Neural cell (in vitro differentiated cells): Measurements from ENCODE around the gene PER1. TPM values are rescaled to one million over a fixed set of nuclear protein-coding genes. Genes with fewer than 3 reads are reported as not detected.

ENCODE experiments used
- H2AFZ ChIP-seq: fragments of 200-600, 300-800 bp; sonication (generic), shearing (Covaris generic); 2 replicates; pipeline ENCODE4 v1.6.0; 2014; ENCODE audit warnings: low read depth, mild to moderate bottlenecking, antibody characterized with exemption, low read length, moderate library complexity
- H3F3A ChIP-seq: fragments of 200-600 bp; shearing (Covaris generic); 2 replicates; pipeline ENCODE4 v1.6.1; 2016; ENCODE audit warnings: mild to moderate bottlenecking, moderate library complexity, mixed read lengths, antibody characterized with exemption, low read length; ENCODE audit not compliant: insufficient read depth, poor library complexity, severe bottlenecking
- H3K27ac ChIP-seq: fragments of 200-600, 300-800 bp; sonication (generic), shearing (Covaris generic); 2 replicates; pipeline ENCODE4 v1.5.1; 2014; ENCODE audit warnings: mild to moderate bottlenecking, low read length, moderate library complexity
- H3K27me3 ChIP-seq: fragments of 300-800, 200-600 bp; sonication (generic), shearing (Covaris generic); 2 replicates; pipeline ENCODE4 v1.6.0; 2014; ENCODE audit warnings: mild to moderate bottlenecking, low read depth, low read length, moderate library complexity; ENCODE audit not compliant: insufficient read depth
- H3K36me3 ChIP-seq: fragments of 300-800, 200-600 bp; sonication (generic), shearing (Covaris generic); 2 replicates; pipeline ENCODE4 v1.5.1; 2014; ENCODE audit warnings: mild to moderate bottlenecking, antibody characterized with exemption, low read length, moderate library complexity; ENCODE audit not compliant: insufficient read depth
- H3K4me2 ChIP-seq: fragments of 300-800, 200-600 bp; sonication (generic), shearing (Covaris generic); 2 replicates; pipeline ENCODE4 v1.6.0; 2014; ENCODE audit warnings: mild to moderate bottlenecking, low read length
- H3K4me3 ChIP-seq: fragments of 300-800, 200-600 bp; sonication (generic), shearing (Covaris generic); 2 replicates; pipeline ENCODE4 v1.5.1; 2014; ENCODE audit warnings: mild to moderate bottlenecking, low read length, moderate library complexity
- H3K79me2 ChIP-seq: fragments of 200-600 bp; shearing (Covaris generic); replicated peaks from 2 replicates; pipeline ENCODE4 v1.6.0; 2014; ENCODE audit warnings: mild to moderate bottlenecking, low read length, moderate library complexity; ENCODE audit not compliant: insufficient read depth
- H3K9ac ChIP-seq: fragments of 300-800, 200-600 bp; sonication (generic), shearing (Covaris generic); 2 replicates; pipeline ENCODE4 v1.6.1; 2016; ENCODE audit warnings: mild to moderate bottlenecking, low read length, mixed read lengths
- H3K9me2 ChIP-seq: fragments of 200-600 bp; shearing (Covaris generic); 2 replicates; pipeline ENCODE4 v1.6.1; 2016; ENCODE audit warnings: mild to moderate bottlenecking, low read length, mixed read lengths; ENCODE audit not compliant: insufficient read depth
- H3K9me3 ChIP-seq: fragments of 200-600, 300-800 bp; sonication (generic), shearing (Covaris generic); 2 replicates; pipeline ENCODE4 v1.6.1; 2016; ENCODE audit warnings: mild to moderate bottlenecking, mixed run types, low read length, moderate library complexity, mixed read lengths
- H4K20me1 ChIP-seq: fragments of 200-600 bp; shearing (Covaris generic); 2 replicates; pipeline ENCODE4 v1.6.1; 2016; ENCODE audit warnings: mild to moderate bottlenecking, mixed run types; ENCODE audit not compliant: insufficient read depth
- CTCF ChIP-seq: fragments of 450-650 bp; IDR thresholded peaks from 2 replicates; pipeline ENCODE4 v1.5.1; 2014; ENCODE audit warnings: antibody characterized with exemption, mild to moderate bottlenecking, moderate library complexity; ENCODE audit not compliant: poor library complexity, severe bottlenecking
- EP300 ChIP-seq: fragments of 450-650 bp; conservative IDR thresholded peaks from 2 replicates; pipeline ENCODE4 v1.6.1; 2014; ENCODE audit warnings: antibody characterized with exemption, mild to moderate bottlenecking, moderate library complexity; ENCODE audit not compliant: poor library complexity, severe bottlenecking
- EZH2 ChIP-seq: fragments of 200-600, 300-800 bp; shearing (Covaris generic), sonication (generic); IDR thresholded peaks from 2 replicates; pipeline ENCODE4 v1.6.1; 2014; ENCODE audit warnings: antibody characterized with exemption, low read length, borderline replicate concordance, mild to moderate bottlenecking; ENCODE audit not compliant: insufficient read depth, poor library complexity, severe bottlenecking
- MXI1 ChIP-seq: fragments of 450-650 bp; conservative IDR thresholded peaks from 2 replicates; pipeline ENCODE4 v1.6.1; 2014; ENCODE audit warnings: antibody characterized with exemption, mild to moderate bottlenecking; ENCODE audit not compliant: poor library complexity, severe bottlenecking
- POLR2AphosphoS5 ChIP-seq: IDR thresholded peaks from 2 replicates; pipeline ENCODE4 v1.6.1; 2012
- RAD21 ChIP-seq: fragments of 450-650 bp; conservative IDR thresholded peaks from 2 replicates; pipeline ENCODE4 v1.6.1; 2014; ENCODE audit warnings: antibody characterized with exemption, mild to moderate bottlenecking, moderate library complexity
- REST ChIP-seq: IDR thresholded peaks from 2 replicates; pipeline ENCODE4 v1.6.1; 2012; ENCODE audit warnings: borderline replicate concordance
- SMC3 ChIP-seq: fragments of 450-650 bp; conservative IDR thresholded peaks from 2 replicates; pipeline ENCODE4 v1.6.1; 2014; ENCODE audit warnings: antibody characterized with exemption, mild to moderate bottlenecking, moderate library complexity; ENCODE audit not compliant: poor library complexity
- TAF1 ChIP-seq: IDR thresholded peaks from 2 replicates; pipeline ENCODE4 v1.6.1; 2012; ENCODE audit warnings: low read depth
- polyA plus RNA-seq: library from polyadenylated mRNA; depleted of rRNA; stranded (reverse); fragments of >200 nt; gene quantifications from 2 replicates; pipeline ENCODE4 v1.2.3, GENCODE V29; 2014

Gene PER1
- polyA plus RNA-seq, 1 donor from 2014 or later: 1.9 TPM

- H3K9ac ChIP-seq: no peak overlapping the region
- TF ChIP-seq EP300: no peak
- TF ChIP-seq REST: no peak
- TF ChIP-seq RAD21: no peak
- TF ChIP-seq SMC3: no peak
- TF ChIP-seq TAF1: no peak
- TF ChIP-seq MXI1: no peak
- no peak for TF ChIP-seq EZH2
- no peak for TF ChIP-seq CTCF
- TF ChIP-seq POLR2AphosphoS5: no peak
- no peaks in the 10 kb centered on the region for H3F3A ChIP-seq
- no peaks in the 10 kb centered on the region for H3K79me2 ChIP-seq
- no peak overlapping the region for H3K27ac ChIP-seq
- H2AFZ ChIP-seq: no peak overlapping the region
- H3K27me3 ChIP-seq: peaks cover 4% of the 10 kb centered on the region
- no peak overlapping the region for H3K4me3 ChIP-seq
- no peaks in the 10 kb centered on the region for H3K9me2 ChIP-seq
- H3K36me3 ChIP-seq: no peaks in the 10 kb centered on the region
- no peaks in the 10 kb centered on the region for H3K9me3 ChIP-seq
- no peak overlapping the region for H3K4me2 ChIP-seq
- no peaks in the 10 kb centered on the region for H4K20me1 ChIP-seq
Measured at GRCh38 chr17:8131844-8132441, 20.3 kb downstream of the PER1 start.

- H3K27ac ChIP-seq: no peak overlapping the region
- no peaks in the 10 kb centered on the region for H3K9me2 ChIP-seq
- peak overlapping the region; percentile 21 for H3K9ac ChIP-seq
- peaks cover 26% of the 10 kb centered on the region for H3K27me3 ChIP-seq
- H2AFZ ChIP-seq: no peak overlapping the region
- no peaks in the 10 kb centered on the region for H3K79me2 ChIP-seq
- TF ChIP-seq REST: no peak
- TF ChIP-seq EP300: no peak
- no peak for TF ChIP-seq SMC3
- TF ChIP-seq POLR2AphosphoS5: no peak
- TF ChIP-seq MXI1: no peak
- TF ChIP-seq CTCF: no peak
- no peak for TF ChIP-seq TAF1
- H3K36me3 ChIP-seq: no peaks in the 10 kb centered on the region
- no peak overlapping the region for H3K4me2 ChIP-seq
- H3F3A ChIP-seq: no peaks in the 10 kb centered on the region
- no peak overlapping the region for H3K4me3 ChIP-seq
- H4K20me1 ChIP-seq: no peaks in the 10 kb centered on the region
- H3K9me3 ChIP-seq: no peaks in the 10 kb centered on the region
Measured at GRCh38 chr17:8128125-8128784, 23.9 kb downstream of the PER1 start.
